Gastroesophageal sphincter (tissue), 3 donors: ENCODE measurements around the gene LDB3.

Experiments used
- POLR2A ChIP-seq, 2 donors: fragments of 450-650 bp; IDR thresholded peaks; one replicate each; pipeline ENCODE4 v1.6.1; 2017; ENCODE audit warnings: antibody characterized with exemption in 2 of 2, mild to moderate bottlenecking in 2 of 2, moderate library complexity in 1 of 2
- TF ChIP-seq, protein P1 (sequence below), 4 experiments: fragments of 200-600 bp in 2 of 4; fragments of 450-650 bp in 2 of 4; sonication (generic) in 1 of 4; IDR thresholded peaks; one replicate each; pipeline ENCODE4 v1.5.1; 2017 to 2019; ENCODE audit warnings: antibody characterized with exemption in 4 of 4, mild to moderate bottlenecking in 2 of 4, moderate library complexity in 2 of 4

DNA sequence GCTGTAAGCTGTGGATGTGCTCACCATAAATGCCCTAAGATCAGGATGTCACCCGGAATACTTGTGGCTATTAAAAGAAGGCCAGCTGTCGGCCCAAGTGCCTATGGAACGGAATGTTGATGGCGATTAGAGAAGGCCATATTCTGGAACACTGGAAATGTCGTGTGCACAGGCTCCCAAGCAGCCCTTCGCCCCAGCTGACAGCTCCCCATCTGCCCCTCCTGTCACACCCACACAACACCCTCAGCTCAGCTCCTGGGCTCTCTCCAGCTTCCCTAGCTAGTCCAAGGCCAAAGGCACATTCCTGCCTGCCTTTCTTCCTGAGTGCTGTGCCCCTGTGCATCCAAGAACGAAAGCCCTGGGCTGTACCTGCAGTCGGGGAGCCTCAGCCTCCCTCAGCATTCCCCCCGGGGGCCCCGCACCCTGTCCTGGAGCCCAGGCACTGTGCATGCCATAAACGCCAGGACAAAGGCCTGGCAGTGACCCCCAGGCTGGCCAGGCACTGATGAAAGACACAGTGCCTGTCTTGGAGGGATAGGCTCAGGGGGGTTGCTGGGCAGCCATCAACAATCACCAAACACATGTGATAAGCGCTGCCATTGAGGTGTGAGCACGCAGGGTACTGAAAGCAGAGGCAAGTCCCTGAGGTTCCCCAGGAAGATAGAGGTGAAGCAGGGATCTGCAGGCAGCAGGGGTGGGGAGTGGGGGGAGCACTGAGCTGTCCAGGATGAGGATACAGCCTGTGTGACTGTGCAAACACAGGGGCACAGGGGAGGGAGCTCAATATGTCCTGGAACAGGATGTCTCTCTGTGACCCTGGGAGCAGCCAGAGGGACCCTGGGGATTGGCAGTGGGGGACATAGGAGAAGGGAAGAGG lies 3.7 kb upstream of the LDB3 start:
- no peak for TF ChIP-seq POLR2A (IDR thresholded peaks at IDR 0.05)
- TF ChIP-seq, protein P1, sequence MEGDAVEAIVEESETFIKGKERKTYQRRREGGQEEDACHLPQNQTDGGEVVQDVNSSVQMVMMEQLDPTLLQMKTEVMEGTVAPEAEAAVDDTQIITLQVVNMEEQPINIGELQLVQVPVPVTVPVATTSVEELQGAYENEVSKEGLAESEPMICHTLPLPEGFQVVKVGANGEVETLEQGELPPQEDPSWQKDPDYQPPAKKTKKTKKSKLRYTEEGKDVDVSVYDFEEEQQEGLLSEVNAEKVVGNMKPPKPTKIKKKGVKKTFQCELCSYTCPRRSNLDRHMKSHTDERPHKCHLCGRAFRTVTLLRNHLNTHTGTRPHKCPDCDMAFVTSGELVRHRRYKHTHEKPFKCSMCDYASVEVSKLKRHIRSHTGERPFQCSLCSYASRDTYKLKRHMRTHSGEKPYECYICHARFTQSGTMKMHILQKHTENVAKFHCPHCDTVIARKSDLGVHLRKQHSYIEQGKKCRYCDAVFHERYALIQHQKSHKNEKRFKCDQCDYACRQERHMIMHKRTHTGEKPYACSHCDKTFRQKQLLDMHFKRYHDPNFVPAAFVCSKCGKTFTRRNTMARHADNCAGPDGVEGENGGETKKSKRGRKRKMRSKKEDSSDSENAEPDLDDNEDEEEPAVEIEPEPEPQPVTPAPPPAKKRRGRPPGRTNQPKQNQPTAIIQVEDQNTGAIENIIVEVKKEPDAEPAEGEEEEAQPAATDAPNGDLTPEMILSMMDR (IDR thresholded peaks at IDR 0.05) = no peak
